ENCODE measurements around the gene RAPSN.

Gene RAPSN

GRCh38 chr11:47387944-47388696, 60.8 kb downstream of the RAPSN start:
- no peak for DNase-seq

Measured in stimulated activated naive CD4-positive, alpha-beta T cell (primary cell).